GM12892 (cell line): ENCODE results near the gene TMEM119.

ENCODE experiments used
- POLR2A ChIP-seq: IDR thresholded peaks from 2 replicates; pipeline ENCODE4 v1.6.1; 2011; ENCODE audit warnings: low read depth, low read length, control low read depth
- POLR2AphosphoS5 ChIP-seq: IDR thresholded peaks from 2 replicates; pipeline ENCODE4 v1.6.1; 2011; ENCODE audit warnings: low read depth, low read length, control low read depth
- TAF1 ChIP-seq: IDR thresholded peaks from 2 replicates; pipeline ENCODE4 v1.6.1; 2011; ENCODE audit warnings: low read depth, mild to moderate bottlenecking, control low read depth, low read length, borderline replicate concordance

GRCh38 chr12:108625228-108625627 lies 27.3 kb upstream of the TMEM119 start:
- no peak for TF ChIP-seq POLR2AphosphoS5
- no peak for TF ChIP-seq TAF1
- TF ChIP-seq POLR2A: no peak
